ENCODE measurements around the gene KCNS3.

KCNS3 gene

GRCh38 chr2:17846676-17847075 is 31.8 kb upstream of the KCNS3 start:
- TF ChIP-seq, protein P1, sequence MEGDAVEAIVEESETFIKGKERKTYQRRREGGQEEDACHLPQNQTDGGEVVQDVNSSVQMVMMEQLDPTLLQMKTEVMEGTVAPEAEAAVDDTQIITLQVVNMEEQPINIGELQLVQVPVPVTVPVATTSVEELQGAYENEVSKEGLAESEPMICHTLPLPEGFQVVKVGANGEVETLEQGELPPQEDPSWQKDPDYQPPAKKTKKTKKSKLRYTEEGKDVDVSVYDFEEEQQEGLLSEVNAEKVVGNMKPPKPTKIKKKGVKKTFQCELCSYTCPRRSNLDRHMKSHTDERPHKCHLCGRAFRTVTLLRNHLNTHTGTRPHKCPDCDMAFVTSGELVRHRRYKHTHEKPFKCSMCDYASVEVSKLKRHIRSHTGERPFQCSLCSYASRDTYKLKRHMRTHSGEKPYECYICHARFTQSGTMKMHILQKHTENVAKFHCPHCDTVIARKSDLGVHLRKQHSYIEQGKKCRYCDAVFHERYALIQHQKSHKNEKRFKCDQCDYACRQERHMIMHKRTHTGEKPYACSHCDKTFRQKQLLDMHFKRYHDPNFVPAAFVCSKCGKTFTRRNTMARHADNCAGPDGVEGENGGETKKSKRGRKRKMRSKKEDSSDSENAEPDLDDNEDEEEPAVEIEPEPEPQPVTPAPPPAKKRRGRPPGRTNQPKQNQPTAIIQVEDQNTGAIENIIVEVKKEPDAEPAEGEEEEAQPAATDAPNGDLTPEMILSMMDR (IDR thresholded peaks at IDR 0.05; ENCODE audit: insufficient read depth, missing control alignments), result no peak
- FAIRE-seq (no peak), DNase-seq (ENCODE audit: insufficient read length, low spot score) (no peak)

- TF ChIP-seq, protein P1 (IDR thresholded peaks at IDR 0.05; ENCODE audit: insufficient read depth, missing control alignments), result no peak
- DNase-seq (ENCODE audit: insufficient read length, low spot score), result no peak
- no peak for FAIRE-seq
These were observed 31.2 kb upstream of the KCNS3 start for GRCh38 chr2:17847236-17847635.

GRCh38 chr2:17849275-17849674 is 29.2 kb upstream of the KCNS3 start:
- DNase-seq (ENCODE audit: insufficient read length, low spot score) (no peak), FAIRE-seq (no peak)
- TF ChIP-seq, protein P1 (IDR thresholded peaks at IDR 0.05; ENCODE audit: insufficient read depth, missing control alignments), result no peak

- DNase-seq (ENCODE audit: insufficient read length, low spot score) (no peak), FAIRE-seq (no peak)
- TF ChIP-seq, protein P1 (IDR thresholded peaks at IDR 0.05; ENCODE audit: insufficient read depth, missing control alignments), result no peak
These were observed 28.3 kb upstream of the KCNS3 start for GRCh38 chr2:17850151-17850550.

DNA sequence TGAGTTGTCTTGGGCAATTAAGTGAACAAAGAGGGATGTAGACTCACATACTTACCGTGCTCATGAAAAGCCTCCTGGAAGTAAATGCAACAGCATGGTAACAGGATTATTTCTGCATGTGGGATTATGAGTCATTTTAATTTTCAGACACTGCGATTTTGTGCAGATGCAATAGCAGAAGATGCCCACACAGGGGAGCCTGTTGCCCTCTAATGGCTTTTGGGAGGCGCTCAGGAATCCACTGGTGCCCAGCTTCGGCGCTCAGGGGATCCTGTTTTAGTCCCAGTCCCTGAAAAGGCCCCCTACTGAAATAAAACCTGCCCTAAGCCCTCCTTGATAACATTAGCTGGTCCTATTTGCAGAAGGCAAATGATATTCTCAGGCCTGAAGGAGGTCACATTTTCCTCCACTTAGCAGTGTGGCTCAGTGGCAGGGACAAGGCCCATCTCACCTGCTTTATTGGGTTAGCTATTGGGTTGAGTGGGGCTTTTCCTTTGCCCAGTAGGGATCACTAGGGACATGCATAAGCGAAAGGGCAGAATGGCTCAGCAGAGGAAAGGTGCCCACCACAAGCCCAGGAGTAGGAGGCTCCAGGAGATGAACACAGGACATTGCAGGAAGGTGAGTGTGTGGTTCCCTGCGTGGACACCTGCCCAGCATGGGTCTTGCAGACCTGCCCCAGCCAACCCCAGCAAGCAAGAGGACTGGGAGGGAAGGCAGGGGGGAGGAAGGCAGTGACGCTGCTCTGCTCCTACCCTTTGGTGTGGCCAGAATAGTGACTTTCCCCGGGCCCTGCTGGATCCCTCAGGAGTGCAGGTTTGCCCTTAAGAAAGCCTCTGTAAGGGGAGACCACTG is 26.5 kb upstream of the KCNS3 start:
- peak; percentile 71 for FAIRE-seq
- TF ChIP-seq, protein P1 (IDR thresholded peaks at IDR 0.05; ENCODE audit: insufficient read depth, missing control alignments), result peak; percentile 93

GRCh38 chr2:17853799-17854198 is 24.7 kb upstream of the KCNS3 start:
- DNase-seq (ENCODE audit: insufficient read length, low spot score), result no peak

More for the DNA sequence above, 26.5 kb upstream of the KCNS3 start:
- DNase-seq (ENCODE audit: insufficient read length, low spot score), result peak; percentile 58

More at GRCh38 chr2:17853799-17854198, 24.7 kb upstream of the KCNS3 start:
- TF ChIP-seq, protein P1 (IDR thresholded peaks at IDR 0.05; ENCODE audit: insufficient read depth, missing control alignments), result no peak
- no peak for FAIRE-seq

All from D721Med (cell line).